Naive thymus-derived CD4-positive, alpha-beta T cell (primary cell): ENCODE results near the gene PPP4R1. TPM values are rescaled to one million over a fixed set of nuclear protein-coding genes. Genes with fewer than 3 reads are reported as not detected.

Source experiments
- ATAC-seq: fragments of 150-1000 bp; cut with Tn5 transposase; 2 replicates; pipeline ENCODE4 v1.10.0; 2021; ENCODE audit warnings: mild to moderate bottlenecking, moderate library complexity
- CTCF ChIA-PET: fragments of 350-600 bp; sonication (Branson Sonifier 250); formaldehyde crosslinking; loops from one replicate; lab custom pipeline; 2021; ENCODE audit warnings: antibody characterized with exemption; lab: Charles Lee
- POLR2A ChIA-PET: fragments of 350-600 bp; sonication (Branson Sonifier 250); formaldehyde crosslinking; loops from one replicate; lab custom pipeline; 2021; ENCODE audit warnings: antibody characterized with exemption, inconsistent platforms; lab: Charles Lee
- DNase-seq, 9 donors: peaks; one replicate each; pipeline versions ENCODE4 v3.0.0 to v3.0.0-alpha.2; 2020 to 2022; ENCODE audit warnings: mixed read lengths in 1 of 9
- H3K27ac ChIP-seq: one replicate; pipeline ENCODE4 v1.7.0; 2013; ENCODE audit warnings: mild to moderate bottlenecking, low read depth, low read length, moderate library complexity
- H3K27me3 ChIP-seq, 2 donors: one replicate each; pipeline ENCODE4 v1.7.0; 2013; ENCODE audit warnings: low read length in 2 of 2, mild to moderate bottlenecking in 2 of 2, moderate library complexity in 2 of 2; ENCODE audit not compliant: control insufficient read depth in 2 of 2, insufficient read depth in 2 of 2
- H3K36me3 ChIP-seq, 3 experiments: 1 replicate in 2 of 3; 2 replicates in 1 of 3; pipeline ENCODE4 v1.7.0; 2013; ENCODE audit warnings: low read length in 3 of 3, mild to moderate bottlenecking in 3 of 3, moderate library complexity in 1 of 3; ENCODE audit not compliant: insufficient read depth in 3 of 3, control insufficient read depth in 2 of 3
- H3K4me1 ChIP-seq, 2 donors: one replicate each; pipeline ENCODE4 v1.7.0; 2013; ENCODE audit warnings: low read length in 2 of 2, mild to moderate bottlenecking in 2 of 2, moderate library complexity in 1 of 2; ENCODE audit not compliant: control insufficient read depth in 2 of 2, insufficient read depth in 2 of 2
- H3K4me3 ChIP-seq: 2 replicates; pipeline ENCODE4 v1.7.0; 2013; ENCODE audit warnings: mild to moderate bottlenecking, low read length
- H3K9me3 ChIP-seq, 3 experiments: 1 replicate in 2 of 3; 2 replicates in 1 of 3; pipeline ENCODE4 v1.7.0; 2013; ENCODE audit warnings: low read length in 3 of 3; ENCODE audit not compliant: control insufficient read depth in 2 of 3
- H3K27ac Mint-ChIP-seq, 9 donors: one replicate each; pipeline ENCODE4 v1.8.0; 2020 to 2022; ENCODE audit warnings: mixed read lengths in 9 of 9, mild to moderate bottlenecking in 8 of 9, moderate library complexity in 5 of 9, inconsistent platforms in 2 of 9
- H3K27me3 Mint-ChIP-seq, 5 donors: one replicate each; pipeline ENCODE4 v1.8.0; 2021 to 2022; ENCODE audit warnings: mixed read lengths in 5 of 5, mild to moderate bottlenecking in 1 of 5
- H3K36me3 Mint-ChIP-seq, 5 donors: one replicate each; pipeline ENCODE4 v1.8.0; 2020 to 2022; ENCODE audit warnings: mixed read lengths in 5 of 5, mild to moderate bottlenecking in 3 of 5, inconsistent platforms in 1 of 5
- H3K4me1 Mint-ChIP-seq, 7 donors: one replicate each; pipeline ENCODE4 v1.8.0; 2020 to 2022; ENCODE audit warnings: mixed read lengths in 7 of 7, mild to moderate bottlenecking in 3 of 7, inconsistent platforms in 1 of 7
- H3K4me3 Mint-ChIP-seq, 10 donors: one replicate each; pipeline ENCODE4 v1.8.0; 2020 to 2022; ENCODE audit warnings: mild to moderate bottlenecking in 10 of 10, mixed read lengths in 10 of 10, moderate library complexity in 6 of 10, inconsistent platforms in 2 of 10
- H3K9me3 Mint-ChIP-seq, 11 donors: one replicate each; pipeline ENCODE4 v1.8.0; 2020 to 2022; ENCODE audit warnings: mixed read lengths in 11 of 11, mild to moderate bottlenecking in 4 of 11, inconsistent platforms in 1 of 11, moderate library complexity in 1 of 11
- intact Hi-C, 2 donors: fragments of 100-400 bp; cut with micrococcal nuclease; formaldehyde crosslinking; loops; one replicate each; pipeline ENCODE4 v1.15.1; 2023
- polyA plus RNA-seq, 2 donors: library from polyadenylated mRNA; unstranded; fragments of 300-500 nt; fragmentation: Illumina TruSeq; gene quantifications; one replicate each; pipeline ENCODE4 v1.2.3, GENCODE V29; 2021
- total RNA-seq, 6 experiments: library from RNA in 5 of 6; stranded (reverse) in 5 of 6; gene quantifications; 1 replicate in 5 of 6; 2 replicates in 1 of 6; pipeline ENCODE4 v1.2.3 and lab custom pipeline; 2021 to 2026

Gene PPP4R1
- total and polyA plus RNA-seq, 7 experiments from 2014 or later: 5.5 to 54.6 (median 36.7) TPM

DNA sequence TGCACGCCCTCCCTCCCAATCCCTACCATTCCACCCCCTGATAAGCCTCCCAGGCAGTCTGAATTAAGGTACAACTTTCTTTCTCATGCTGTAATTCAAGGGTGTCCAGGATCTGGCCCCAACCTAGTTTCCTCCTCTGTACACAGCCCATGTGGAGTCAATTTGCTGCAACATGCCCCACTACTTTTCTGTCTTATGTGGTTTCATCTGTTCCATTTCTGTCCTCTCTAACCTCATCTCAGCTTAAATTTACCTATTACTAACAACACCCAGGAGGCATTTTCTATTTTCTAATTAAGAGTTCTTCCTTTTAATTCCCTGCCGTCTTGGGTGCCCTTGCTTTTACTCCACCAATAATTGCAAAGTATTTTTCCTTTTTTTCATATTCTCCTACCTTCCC is 10.0 kb downstream of the PPP4R1 start:
- no peaks in the 10 kb centered on the region for H3K27me3 ChIP-seq
- no peaks in the 10 kb centered on the region for H3K9me3 ChIP-seq
- H3K9me3 Mint-ChIP-seq: peaks cover 0 to 28% (median 5%) of the 10 kb centered on the region in 11 donors
- H3K27me3 Mint-ChIP-seq: no peaks in the 10 kb centered on the region
- no peak for DNase-seq
- ATAC-seq: no peak
- intact Hi-C loops: no loop called here
- H3K27ac ChIP-seq: no peak overlapping the region
- POLR2A ChIA-PET: no interaction called here
- CTCF ChIA-PET: no interaction called here
- peaks cover 0 to 27% (median 13%) of the 10 kb centered on the region in 5 donors for H3K36me3 Mint-ChIP-seq
- H3K4me3 ChIP-seq: no peak overlapping the region
- H3K4me1 ChIP-seq: no peaks in the 10 kb centered on the region
- peaks cover 15 to 34% (median 21%) of the 10 kb centered on the region in 7 donors for H3K4me1 Mint-ChIP-seq
- no peak overlapping the region for H3K4me3 Mint-ChIP-seq
- H3K27ac Mint-ChIP-seq: peak overlapping the region in 2 of 9 donors; percentile 56 to 71
- no peaks in the 10 kb centered on the region for H3K36me3 ChIP-seq

DNA sequence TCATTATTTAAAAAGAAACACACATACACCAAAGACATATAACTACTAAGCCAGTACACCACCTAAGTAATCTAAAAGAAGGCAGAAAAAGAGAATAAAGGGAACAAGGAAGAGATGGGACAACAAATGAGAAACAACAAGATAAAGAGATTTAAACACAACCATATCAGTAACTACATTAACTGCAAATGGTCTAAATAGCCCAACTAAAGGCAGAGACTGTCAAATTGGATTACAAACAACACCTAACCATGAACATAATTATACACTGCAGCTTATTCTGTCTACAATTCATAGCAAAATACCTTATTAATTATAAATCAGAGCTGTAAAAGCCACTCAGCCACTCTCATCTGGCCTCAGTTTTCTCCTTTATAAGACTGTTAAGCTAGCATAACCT is 15.0 kb downstream of the PPP4R1 start:
- intact Hi-C loops: no loop called here
- peaks cover 0 to 57% (median 21%) of the 10 kb centered on the region in 11 donors for H3K9me3 Mint-ChIP-seq
- Histone ChIP-seq H3K27ac (no peak overlapping the region), H3K36me3 (no peaks in the 10 kb centered on the region), H3K27me3 (no peaks in the 10 kb centered on the region), H3K9me3 (no peaks in the 10 kb centered on the region), H3K4me3 (no peak overlapping the region), H3K4me1 (peaks cover 0 to 12% of the 10 kb centered on the region in 2 donors)
- no peak overlapping the region for H3K27ac Mint-ChIP-seq
- ChIA-PET POLR2A (no interaction called here), CTCF (no interaction called here)
- peaks cover 0 to 50% (median 39%) of the 10 kb centered on the region in 5 donors for H3K36me3 Mint-ChIP-seq
- ATAC-seq: no peak
- H3K4me3 Mint-ChIP-seq: no peak overlapping the region
- no peaks in the 10 kb centered on the region for H3K27me3 Mint-ChIP-seq
- peaks cover 10 to 27% (median 24%) of the 10 kb centered on the region in 7 donors for H3K4me1 Mint-ChIP-seq
- DNase-seq: no peak

GRCh38 chr18:9597609-9598008 is 16.8 kb downstream of the PPP4R1 start:
- Histone ChIP-seq H3K4me1 (peaks cover 0 to 12% of the 10 kb centered on the region in 2 donors), H3K36me3 (no peaks in the 10 kb centered on the region), H3K27me3 (no peaks in the 10 kb centered on the region), H3K27ac (no peak overlapping the region), H3K9me3 (no peaks in the 10 kb centered on the region), H3K4me3 (no peak overlapping the region)
- Mint-ChIP-seq H3K4me3 (no peak overlapping the region), H3K36me3 (peaks cover 0 to 47% (median 41%) of the 10 kb centered on the region in 5 donors), H3K4me1 (peaks cover 9 to 22% (median 22%) of the 10 kb centered on the region in 7 donors), H3K27me3 (no peaks in the 10 kb centered on the region), H3K9me3 (peaks cover 0 to 54% (median 21%) of the 10 kb centered on the region in 11 donors), H3K27ac (no peak overlapping the region)
- ChIA-PET POLR2A (no interaction called here), CTCF (interaction anchor here (1.1 kb wide), 2 partner anchors 18 to 22 kb away, joined by 3 to 4 read pairs; no protein-coding TSS in a partner anchor)
- DNase-seq (no peak), ATAC-seq (no peak)
- intact Hi-C loops: no loop called here

DNA sequence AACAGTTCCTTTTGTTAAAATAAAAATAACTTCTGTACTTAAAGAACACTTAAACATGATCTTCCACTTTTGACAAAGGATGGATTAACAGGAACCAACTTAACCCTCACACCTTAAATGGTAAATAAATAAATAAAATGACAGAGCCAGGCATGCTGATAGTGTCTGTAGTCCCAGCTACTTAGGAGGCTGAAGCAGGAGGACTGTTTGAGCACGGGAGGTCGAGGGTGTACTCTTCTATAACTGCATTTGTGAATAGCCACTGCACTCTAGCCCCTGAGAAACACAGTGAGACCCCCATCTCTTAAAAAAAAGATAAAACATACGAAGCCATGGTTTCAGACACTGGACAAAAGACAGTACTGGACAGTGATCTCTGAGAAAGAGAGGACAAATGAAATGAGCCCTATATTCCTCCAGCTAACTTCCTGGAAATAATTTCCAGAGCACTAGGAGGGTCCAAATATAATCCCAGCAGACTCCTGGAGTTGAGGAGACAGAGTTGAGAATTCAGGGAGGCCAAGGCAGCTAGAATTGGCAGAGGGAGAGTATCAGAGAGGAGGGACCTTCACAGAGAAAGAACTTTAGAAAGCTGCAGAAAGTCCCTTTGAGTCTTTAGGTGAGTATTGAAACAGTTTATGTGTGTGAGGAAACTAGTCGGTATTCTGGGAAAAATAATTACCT is 17.4 kb downstream of the PPP4R1 start:
- H3K36me3 Mint-ChIP-seq: peaks cover 0 to 45% (median 42%) of the 10 kb centered on the region in 5 donors
- peaks cover 0 to 5% (median 3%) of the 10 kb centered on the region in 3 experiments for H3K36me3 ChIP-seq
- POLR2A ChIA-PET: interaction anchor here (0.6 kb wide), 1 partner anchor 449 kb away, joined by 3 read pairs; no protein-coding TSS in a partner anchor
- H3K9me3 ChIP-seq: no peaks in the 10 kb centered on the region
- ATAC-seq (no peak), DNase-seq (no peak)
- no peak overlapping the region for H3K4me3 ChIP-seq
- peaks cover 0 to 12% of the 10 kb centered on the region in 2 donors for H3K4me1 ChIP-seq
- peak overlapping the region in 1 of 10 donors; percentile 16 for H3K4me3 Mint-ChIP-seq
- intact Hi-C loops: no loop called here
- H3K27ac Mint-ChIP-seq: no peak overlapping the region
- no peaks in the 10 kb centered on the region for H3K27me3 Mint-ChIP-seq
- CTCF ChIA-PET: interaction anchor here (1.1 kb wide), 2 partner anchors 18 to 22 kb away, joined by 3 to 4 read pairs; no protein-coding TSS in a partner anchor
- H3K27ac ChIP-seq: no peak overlapping the region
- no peaks in the 10 kb centered on the region for H3K27me3 ChIP-seq
- H3K9me3 Mint-ChIP-seq: peaks cover 0 to 53% (median 21%) of the 10 kb centered on the region in 11 donors
- peaks cover 9 to 22% (median 22%) of the 10 kb centered on the region in 7 donors for H3K4me1 Mint-ChIP-seq

DNA sequence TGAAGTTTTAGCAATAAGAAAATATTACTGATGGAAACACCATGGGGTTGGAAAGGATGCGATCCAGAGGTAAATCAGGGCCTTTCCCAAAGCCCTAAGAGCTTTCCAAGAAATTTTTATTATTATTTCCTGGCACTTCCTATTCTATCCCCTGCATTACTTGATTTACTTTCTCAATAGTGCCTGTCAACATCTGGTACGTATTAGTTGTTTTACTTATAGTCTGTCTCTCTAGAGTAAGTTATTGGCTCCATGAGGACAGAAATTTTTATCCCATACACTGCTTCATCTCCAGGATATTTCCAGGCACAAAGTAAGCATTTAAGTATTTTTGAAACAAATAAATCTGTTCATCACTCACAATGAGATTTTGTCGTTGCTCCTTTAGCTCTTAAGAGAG is 18.1 kb downstream of the PPP4R1 start:
- Histone ChIP-seq H3K27me3 (no peaks in the 10 kb centered on the region), H3K4me3 (no peak overlapping the region), H3K27ac (no peak overlapping the region), H3K9me3 (no peaks in the 10 kb centered on the region), H3K36me3 (peaks cover 0 to 6% (median 3%) of the 10 kb centered on the region in 3 experiments), H3K4me1 (peaks cover 0 to 12% of the 10 kb centered on the region in 2 donors)
- no peak for ATAC-seq
- Mint-ChIP-seq H3K27me3 (no peaks in the 10 kb centered on the region), H3K4me3 (no peak overlapping the region), H3K36me3 (peaks cover 0 to 47% (median 45%) of the 10 kb centered on the region in 5 donors), H3K9me3 (peaks cover 0 to 48% (median 21%) of the 10 kb centered on the region in 11 donors), H3K4me1 (peaks cover 9 to 22% (median 22%) of the 10 kb centered on the region in 7 donors), H3K27ac (no peak overlapping the region)
- CTCF ChIA-PET: no interaction called here
- no peak for DNase-seq
- POLR2A ChIA-PET: no interaction called here
- intact Hi-C loops: no loop called here

DNA sequence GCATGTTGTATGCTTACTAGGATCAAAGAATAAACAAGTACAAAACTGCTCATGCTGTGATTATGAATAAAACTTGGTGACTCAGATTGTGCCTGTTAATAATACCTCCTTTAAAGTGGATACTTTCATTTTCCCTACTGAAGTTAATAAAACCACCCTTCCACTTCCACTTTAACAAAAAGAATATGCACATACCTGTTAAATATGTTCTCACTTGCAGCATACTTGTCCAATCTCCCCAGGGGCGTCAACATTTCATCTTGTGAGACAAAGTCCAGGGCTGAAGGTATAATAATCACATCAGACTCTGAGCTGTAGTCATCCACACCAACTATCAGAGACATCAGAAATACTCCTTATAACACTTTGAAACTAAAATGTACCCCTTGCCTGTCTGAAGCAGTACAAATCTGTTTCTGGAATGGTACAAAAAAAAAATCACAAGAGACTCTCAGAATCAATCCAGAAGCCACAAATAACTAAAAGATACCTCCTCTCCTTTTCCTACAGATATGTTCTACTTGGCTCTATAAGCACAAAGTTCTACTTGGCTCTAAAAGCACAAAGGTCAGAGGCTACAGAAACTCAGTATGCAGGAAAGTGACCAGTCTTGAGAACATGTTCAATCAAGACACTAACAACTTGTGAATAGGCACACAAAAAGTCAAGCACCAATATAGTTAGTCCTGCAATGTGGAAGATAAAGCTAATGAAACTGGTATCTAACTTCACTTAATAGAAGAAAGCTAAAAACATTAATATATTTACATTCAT is 19.3 kb downstream of the PPP4R1 start:
- Mint-ChIP-seq H3K4me3 (peak overlapping the region in 1 of 10 donors; percentile 2), H3K27me3 (no peaks in the 10 kb centered on the region), H3K36me3 (peaks cover 0 to 55% (median 42%) of the 10 kb centered on the region in 5 donors), H3K27ac (peak overlapping the region in 1 of 9 donors; percentile 9), H3K9me3 (peaks cover 0 to 36% (median 15%) of the 10 kb centered on the region in 11 donors), H3K4me1 (peaks cover 9 to 22% (median 22%) of the 10 kb centered on the region in 7 donors)
- H3K27me3 ChIP-seq: no peaks in the 10 kb centered on the region
- peaks cover 0 to 12% of the 10 kb centered on the region in 2 donors for H3K4me1 ChIP-seq
- ChIA-PET CTCF (no interaction called here), POLR2A (interaction anchor here (0.6 kb wide), 1 partner anchor 828 kb away, joined by 7 read pairs; no protein-coding TSS in a partner anchor)
- intact Hi-C loops: no loop called here
- no peak overlapping the region for H3K27ac ChIP-seq
- DNase-seq (no peak), ATAC-seq (no peak)
- no peak overlapping the region for H3K4me3 ChIP-seq
- peaks cover 0 to 6% (median 3%) of the 10 kb centered on the region in 3 experiments for H3K36me3 ChIP-seq
- H3K9me3 ChIP-seq: no peaks in the 10 kb centered on the region
